SW480 (cell line): Measurements from ENCODE around the gene CHD3.

Experiments
- DNase-seq: peaks from one replicate; pipeline ENCODE4 v3.0.0-alpha.2; 2016; ENCODE audit warnings: low spot score

CHD3 gene

GRCh38 chr17:7864995-7865650, 23.5 kb upstream of the CHD3 start:
- no peak for DNase-seq

- DNase-seq = no peak
Measured at GRCh38 chr17:7867881-7868329, 20.7 kb upstream of the CHD3 start.

DNA sequence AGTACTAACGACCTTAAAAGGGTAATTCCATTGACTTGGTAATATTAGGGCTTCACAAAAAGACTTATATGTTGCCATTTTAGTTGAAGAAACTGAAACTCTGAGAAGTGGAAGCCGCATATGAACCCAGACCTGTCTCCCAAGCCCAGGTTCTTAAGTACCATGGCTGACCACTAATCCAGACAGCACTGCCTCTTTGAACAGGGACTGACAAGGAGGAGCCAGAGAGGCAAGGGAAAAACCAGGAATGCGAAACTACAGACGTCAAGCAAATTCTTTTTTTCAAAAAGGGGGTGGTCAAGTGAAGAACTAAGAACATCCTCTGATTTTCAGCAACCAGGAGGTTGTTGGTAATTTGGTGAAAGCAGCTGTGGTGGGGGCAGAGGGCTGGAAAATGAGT, 15.5 kb upstream of the CHD3 start:
- no peak for DNase-seq

DNA sequence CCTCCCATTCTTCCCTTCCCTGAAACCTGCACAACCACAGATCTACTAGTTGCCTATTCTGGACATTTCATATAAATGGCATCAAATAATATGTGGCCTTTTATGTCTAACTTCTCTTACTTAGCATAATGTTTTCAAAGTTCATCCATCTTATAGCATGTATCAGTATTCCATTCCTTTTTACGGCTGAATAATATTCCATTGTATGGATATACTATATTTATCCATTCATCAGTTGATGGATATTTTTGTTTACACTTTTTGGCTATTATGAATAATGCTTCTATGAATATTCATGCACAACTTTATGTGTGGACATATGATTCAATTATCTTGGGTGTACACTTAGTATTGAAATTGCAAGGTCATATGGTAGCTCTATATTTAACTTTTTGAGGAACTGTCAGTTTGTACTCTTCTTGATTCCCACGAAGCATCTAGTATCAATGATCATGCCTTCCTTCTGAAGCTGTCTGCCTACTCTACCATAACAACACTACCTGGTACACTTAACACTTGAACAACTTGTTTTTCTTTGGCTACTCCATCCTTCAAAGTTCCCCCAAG, 12.7 kb upstream of the CHD3 start:
- no peak for DNase-seq

GRCh38 chr17:7878234-7878633, 10.4 kb upstream of the CHD3 start:
- no peak for DNase-seq

- DNase-seq = no peak
Measured at GRCh38 chr17:7880076-7880868, 8.3 kb upstream of the CHD3 start.

DNA sequence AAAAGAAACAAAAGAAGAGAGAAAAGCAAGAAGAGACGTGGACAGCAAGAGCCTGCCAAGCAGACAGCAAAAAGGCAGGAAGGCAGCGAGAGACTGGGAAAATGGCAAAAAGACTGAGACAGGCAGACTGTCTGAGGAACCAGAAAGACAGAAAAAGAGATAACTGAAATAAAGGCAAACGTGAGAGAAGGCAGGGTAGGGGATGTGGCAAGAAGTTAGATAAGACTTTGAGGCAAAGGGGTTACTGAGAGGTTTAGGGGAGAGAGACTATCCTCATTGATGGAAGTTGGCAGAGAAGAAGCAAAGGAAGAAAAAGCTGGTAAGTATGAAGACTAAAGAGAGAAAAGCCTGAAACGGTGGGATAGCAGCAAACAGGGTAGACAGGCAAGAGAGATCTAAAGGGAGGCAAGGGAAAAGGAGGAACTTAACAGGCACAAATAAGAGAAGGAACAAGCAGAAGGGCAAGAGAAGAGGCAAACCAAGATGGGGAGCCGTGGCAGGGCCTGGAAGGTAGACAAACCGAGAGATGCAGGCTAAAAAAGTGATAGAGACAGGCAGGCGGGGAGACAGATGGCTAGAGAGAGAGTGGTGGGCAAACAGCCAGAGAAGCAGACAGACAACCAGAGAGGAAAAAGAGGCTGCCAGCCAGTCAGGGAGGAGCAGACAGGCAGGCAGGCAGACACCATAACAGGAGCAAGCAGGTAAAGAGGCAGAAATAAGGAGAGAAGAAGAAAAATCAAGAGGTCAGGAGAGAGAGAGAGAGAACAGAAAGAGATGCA, 7.1 kb upstream of the CHD3 start:
- DNase-seq = no peak

- DNase-seq = no peak
Measured at GRCh38 chr17:7882068-7882467, 6.5 kb upstream of the CHD3 start.

- DNase-seq = no peak
Measured at GRCh38 chr17:7882629-7883028, 6.0 kb upstream of the CHD3 start.

GRCh38 chr17:7883781-7884386, 4.7 kb upstream of the CHD3 start:
- DNase-seq = peak; percentile 11

- DNase-seq = no peak
Measured at GRCh38 chr17:7884581-7885366, 3.8 kb upstream of the CHD3 start.

- peak; percentile 73 for DNase-seq
Measured at GRCh38 chr17:7885367-7886226, 3.0 kb upstream of the CHD3 start.

- DNase-seq = peak; percentile 40
Measured at GRCh38 chr17:7886227-7887037, 2.2 kb upstream of the CHD3 start.

DNA sequence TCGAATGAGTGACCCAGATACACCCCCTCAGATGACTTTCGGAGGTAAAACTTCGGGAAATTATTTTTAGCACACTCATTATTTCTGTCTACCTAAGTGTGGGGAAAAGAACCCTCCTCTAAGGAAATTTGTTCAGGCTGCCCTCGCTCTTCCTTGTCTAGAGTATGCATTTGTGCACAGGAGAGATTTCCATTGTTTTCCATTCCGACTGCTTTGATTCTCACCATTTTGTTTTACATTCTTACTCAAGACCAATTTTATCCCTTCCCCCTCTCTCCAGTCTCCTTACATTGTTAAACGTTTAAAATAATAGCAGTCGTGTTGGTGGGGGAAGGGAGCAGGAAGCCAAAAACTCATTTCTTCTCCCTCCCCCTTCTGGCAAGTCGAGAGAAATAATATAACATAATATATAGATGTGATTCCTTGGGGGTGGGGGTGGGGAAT, 1.5 kb upstream of the CHD3 start:
- no peak for DNase-seq

- DNase-seq = peak; percentile 80
Measured at GRCh38 chr17:7887482-7888183, 956 bp upstream of the CHD3 start.

GRCh38 chr17:7889166-7889955, 772 bp downstream of the CHD3 start:
- peak; percentile 74 for DNase-seq

DNA sequence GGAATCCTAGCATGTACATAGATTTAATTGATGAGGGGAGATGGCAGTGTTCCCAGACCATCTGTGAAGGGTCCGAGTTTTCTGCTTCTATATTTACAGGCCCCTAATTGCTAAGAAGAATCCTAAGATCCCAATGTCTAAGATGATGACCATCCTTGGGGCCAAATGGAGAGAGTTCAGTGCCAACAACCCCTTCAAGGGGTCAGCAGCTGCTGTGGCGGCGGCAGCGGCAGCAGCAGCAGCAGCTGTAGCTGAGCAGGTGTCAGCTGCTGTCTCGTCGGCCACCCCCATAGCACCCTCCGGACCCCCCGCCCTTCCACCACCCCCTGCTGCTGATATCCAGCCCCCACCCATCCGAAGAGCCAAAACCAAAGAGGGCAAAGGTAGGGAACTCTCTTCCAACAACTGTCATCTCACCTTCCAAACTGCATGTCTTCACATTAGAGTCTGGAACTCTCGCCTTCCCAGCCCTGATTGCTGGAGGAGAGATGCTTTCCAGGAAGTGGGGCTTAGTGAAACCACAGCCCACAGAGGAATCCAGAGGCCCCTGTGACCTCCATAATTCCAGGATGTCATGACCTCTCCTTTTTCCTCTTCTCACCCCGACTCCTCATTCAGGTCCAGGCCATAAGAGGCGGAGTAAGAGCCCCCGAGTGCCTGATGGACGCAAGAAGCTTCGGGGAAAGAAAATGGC, 4.7 kb downstream of the CHD3 start:
- DNase-seq = no peak
